ENCODE measurements around the gene VPS41. TPM values are rescaled to one million over a fixed set of nuclear protein-coding genes. Genes with fewer than 3 reads are reported as not detected.

Gene VPS41
- total RNA-seq, 2 experiments from 2014 or later: 50.1 to 50.8 TPM

DNA sequence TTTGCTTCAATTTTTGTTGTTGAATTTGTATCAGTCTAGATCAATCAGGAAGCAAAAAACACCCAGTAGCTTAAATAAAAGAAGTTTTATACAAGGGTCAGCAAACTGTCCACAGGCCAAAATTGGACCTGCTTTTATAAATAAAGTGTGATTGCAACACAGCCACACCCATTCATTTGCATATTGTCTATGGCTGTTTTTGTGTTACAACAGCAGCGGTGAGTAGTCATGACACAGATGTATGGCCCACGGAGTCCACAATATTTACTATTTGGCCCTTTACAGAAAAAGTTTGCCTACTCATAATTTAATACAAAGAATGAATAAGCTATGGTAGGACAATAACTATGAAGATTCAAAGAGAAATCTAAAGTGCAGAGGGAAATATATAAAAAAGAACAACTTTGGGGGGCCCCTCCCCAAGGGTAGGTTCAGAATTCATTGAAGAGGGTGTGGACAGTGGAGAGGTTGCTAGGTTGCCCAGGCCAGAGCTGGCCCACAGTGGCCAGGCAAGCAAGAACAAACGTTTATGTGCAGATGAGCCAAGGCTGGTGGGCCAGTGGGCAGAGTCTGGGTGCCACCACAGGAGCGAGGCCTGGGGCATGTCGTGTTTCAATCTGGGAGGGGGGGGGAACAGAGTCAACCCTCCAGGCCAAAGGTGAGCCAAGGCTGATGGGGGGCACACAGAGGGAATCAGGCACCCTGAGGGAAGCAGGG lies 230.9 kb downstream of the VPS41 start:
- H3K27me3 Mint-ChIP-seq: peaks cover 2% of the 10 kb centered on the region
- no peaks in the 10 kb centered on the region for H3K36me3 Mint-ChIP-seq (ENCODE audit: low read depth)
- POLR2A ChIA-PET: no interaction called here
- no peak overlapping the region for H3K27ac Mint-ChIP-seq
- no peak overlapping the region for H3K4me3 Mint-ChIP-seq
- no peaks in the 10 kb centered on the region for H3K9me3 Mint-ChIP-seq
- CTCF ChIA-PET: interaction anchor here (1.2 kb wide), 1 partner anchor 9 kb away, joined by 3 read pairs; no protein-coding TSS in a partner anchor
- H3K4me1 Mint-ChIP-seq: no peaks in the 10 kb centered on the region
- no peak for DNase-seq

DNA sequence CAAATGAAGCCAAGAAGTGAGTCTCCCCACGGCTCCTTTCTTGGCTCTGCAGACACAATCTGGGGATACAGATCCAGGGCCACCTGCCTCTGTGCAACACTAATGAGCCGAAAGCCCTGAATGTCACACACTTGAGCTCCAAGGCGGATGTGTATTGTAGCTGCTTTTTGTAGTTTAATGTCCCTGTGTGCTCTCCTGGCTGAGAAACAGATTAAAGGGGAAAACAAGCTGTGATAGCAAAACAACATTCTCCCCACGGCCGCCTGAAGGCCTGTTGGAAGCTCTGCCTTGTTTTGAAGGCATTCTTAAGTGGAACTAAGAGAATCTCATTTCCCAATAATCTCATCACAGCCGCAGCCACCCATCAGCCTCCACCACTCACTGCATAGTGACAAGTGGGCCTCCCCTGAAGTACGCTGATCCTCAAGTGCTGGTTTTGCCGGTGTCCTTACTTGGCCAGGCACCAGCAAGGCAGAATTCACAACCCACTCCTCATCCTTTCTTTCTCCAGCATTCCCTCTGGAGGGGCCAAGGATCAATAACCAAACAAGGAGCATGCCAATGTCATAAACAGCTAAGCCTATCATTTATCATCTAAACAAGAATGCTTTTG lies 233.4 kb downstream of the VPS41 start:
- Mint-ChIP-seq H3K4me3 (no peak overlapping the region), H3K4me1 (no peaks in the 10 kb centered on the region), H3K27me3 (peaks cover 2% of the 10 kb centered on the region), H3K9me3 (no peaks in the 10 kb centered on the region), H3K27ac (no peak overlapping the region), H3K36me3 (ENCODE audit: low read depth) (no peaks in the 10 kb centered on the region)
- ChIA-PET POLR2A (no interaction called here), CTCF (no interaction called here)
- DNase-seq: no peak

DNA sequence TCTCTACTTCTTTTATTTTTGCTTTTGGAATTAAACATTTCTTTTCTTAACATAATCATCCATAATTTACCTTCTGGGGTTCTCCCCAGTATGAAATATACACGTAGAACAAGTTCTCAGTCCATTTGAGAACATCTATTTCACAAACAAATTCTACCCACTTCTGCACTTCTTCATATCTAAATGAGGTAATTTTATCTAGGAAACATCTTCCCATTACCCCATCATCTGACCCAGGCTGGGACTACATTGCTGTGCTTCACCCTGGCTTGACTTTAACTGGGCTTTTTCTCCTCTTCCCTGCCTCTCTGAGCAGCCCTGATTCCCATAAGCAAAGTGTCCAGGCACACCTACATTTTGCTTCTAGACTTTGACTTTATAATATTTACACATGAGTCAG lies 234.5 kb downstream of the VPS41 start:
- CTCF ChIA-PET: no interaction called here
- H3K9me3 Mint-ChIP-seq: no peaks in the 10 kb centered on the region
- no peak overlapping the region for H3K27ac Mint-ChIP-seq
- H3K27me3 Mint-ChIP-seq: peaks cover 2% of the 10 kb centered on the region
- no peak for DNase-seq
- POLR2A ChIA-PET: no interaction called here
- H3K36me3 Mint-ChIP-seq (ENCODE audit: low read depth): no peaks in the 10 kb centered on the region
- H3K4me1 Mint-ChIP-seq: no peaks in the 10 kb centered on the region
- H3K4me3 Mint-ChIP-seq: no peak overlapping the region

DNA sequence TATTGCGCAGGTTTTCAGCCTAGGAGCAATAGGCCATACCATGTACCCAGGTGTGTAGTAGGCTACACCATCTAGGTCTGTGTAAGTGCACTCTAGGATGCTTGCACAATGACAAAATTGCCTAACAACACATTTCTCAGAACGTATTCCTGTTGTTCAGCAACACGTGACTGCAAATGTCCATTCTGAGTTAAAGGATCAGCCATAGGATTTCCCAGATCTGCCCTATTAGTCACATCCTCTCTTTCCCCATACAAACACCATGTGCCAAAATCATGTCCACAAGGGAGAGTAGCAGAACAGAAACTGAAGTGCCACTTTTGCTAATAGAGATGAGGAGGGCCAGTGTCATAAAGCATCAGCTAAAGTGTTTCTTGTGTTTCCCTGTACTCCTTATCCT lies 235.2 kb downstream of the VPS41 start:
- no peak overlapping the region for H3K4me3 Mint-ChIP-seq
- CTCF ChIA-PET: interaction anchor here (1.0 kb wide), 1 partner anchor 14 kb away, joined by 3 read pairs; no protein-coding TSS in a partner anchor
- no peaks in the 10 kb centered on the region for H3K9me3 Mint-ChIP-seq
- H3K27me3 Mint-ChIP-seq: peaks cover 2% of the 10 kb centered on the region
- no peak overlapping the region for H3K27ac Mint-ChIP-seq
- H3K36me3 Mint-ChIP-seq (ENCODE audit: low read depth): no peaks in the 10 kb centered on the region
- H3K4me1 Mint-ChIP-seq: no peaks in the 10 kb centered on the region
- DNase-seq: no peak
- POLR2A ChIA-PET: no interaction called here

Other genes starting within 250 kb of the VPS41 start
- under 1 TPM in 1 of 2 experiments, not detected in 1; 0.12 TPM for gene POU6F2, start 68.7 kb upstream of the VPS41 start, total RNA-seq